ENCODE results near the gene C17orf107.

The C17orf107 gene

DNA sequence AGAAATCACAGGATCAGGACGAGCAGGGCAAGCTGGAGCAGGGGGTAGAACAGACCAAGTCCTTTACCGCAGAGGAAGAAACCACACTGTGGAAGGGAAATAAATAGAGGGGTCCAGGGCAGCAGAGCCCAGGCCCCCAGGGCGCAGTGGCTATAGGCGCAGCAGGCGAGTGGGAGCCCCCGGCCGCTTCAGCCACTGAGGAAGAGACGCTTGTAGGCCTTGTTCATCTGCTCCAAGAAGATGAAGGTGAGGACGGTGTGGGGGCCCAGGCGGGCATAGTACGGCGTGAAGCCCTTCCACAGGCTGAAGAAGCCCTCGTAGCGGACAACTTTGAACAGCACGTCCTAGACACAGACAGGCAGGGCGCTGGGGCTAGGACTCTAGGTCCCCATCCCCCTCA is 38.2 kb downstream of the C17orf107 start:
- no peak for DNase-seq

DNA sequence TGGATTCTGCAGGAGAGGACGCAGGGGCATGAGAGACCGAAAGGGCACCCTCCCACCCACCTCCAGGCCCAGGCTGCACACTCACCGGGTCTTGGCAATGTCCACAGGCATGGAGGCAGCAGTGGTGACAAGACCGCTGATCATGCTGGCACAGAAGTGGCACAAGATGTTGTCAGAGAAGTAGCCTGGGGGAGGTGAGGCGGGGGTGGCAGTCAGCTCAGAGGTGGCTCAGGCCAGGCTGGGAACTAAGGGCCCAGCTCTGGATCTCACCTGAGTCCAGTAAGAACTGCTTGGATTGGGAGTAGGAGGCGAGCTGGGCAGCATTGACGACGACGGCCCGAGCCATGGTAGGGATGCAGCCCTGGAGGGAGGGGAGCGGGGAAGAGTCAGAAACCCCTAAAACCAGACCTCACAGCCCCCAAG is 38.7 kb downstream of the C17orf107 start:
- DNase-seq, result no peak

GRCh38 chr17:4938688-4939545 is 39.6 kb downstream of the C17orf107 start:
- no peak for DNase-seq

GRCh38 chr17:4939546-4939795 is 40.1 kb downstream of the C17orf107 start:
- no peak for DNase-seq

GRCh38 chr17:4939796-4940554 is 40.6 kb downstream of the C17orf107 start, which contains the start of the genes RNF167 and SLC25A11:
Gene RNF167 (plus strand): TSS chr17:4940268. CDS start chr17:4940910, 642 bp downstream.
Gene SLC25A11 (minus strand): TSS chr17:4940046. CDS start chr17:4939910, 136 bp downstream.
- peak; percentile 99 to 100 for DNase-seq

GRCh38 chr17:4940555-4941318 is 41.4 kb downstream of the C17orf107 start:
- DNase-seq, result peak; percentile 21 to 38

DNA sequence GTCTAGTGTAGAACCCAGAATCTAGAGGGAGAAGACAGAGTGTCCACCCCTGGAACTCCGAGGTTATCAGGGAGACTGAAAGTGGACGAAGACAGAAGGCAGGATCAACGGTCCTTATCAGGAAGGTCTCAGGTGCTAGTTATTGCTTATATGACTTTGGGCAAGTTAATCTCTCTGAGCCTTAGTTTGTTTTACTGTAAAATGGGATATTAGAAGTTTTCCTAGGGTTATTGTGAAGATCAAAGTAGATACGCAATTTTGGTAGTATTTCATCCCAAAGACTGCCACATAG is 41.9 kb downstream of the C17orf107 start:
- no peak for DNase-seq

DNA sequence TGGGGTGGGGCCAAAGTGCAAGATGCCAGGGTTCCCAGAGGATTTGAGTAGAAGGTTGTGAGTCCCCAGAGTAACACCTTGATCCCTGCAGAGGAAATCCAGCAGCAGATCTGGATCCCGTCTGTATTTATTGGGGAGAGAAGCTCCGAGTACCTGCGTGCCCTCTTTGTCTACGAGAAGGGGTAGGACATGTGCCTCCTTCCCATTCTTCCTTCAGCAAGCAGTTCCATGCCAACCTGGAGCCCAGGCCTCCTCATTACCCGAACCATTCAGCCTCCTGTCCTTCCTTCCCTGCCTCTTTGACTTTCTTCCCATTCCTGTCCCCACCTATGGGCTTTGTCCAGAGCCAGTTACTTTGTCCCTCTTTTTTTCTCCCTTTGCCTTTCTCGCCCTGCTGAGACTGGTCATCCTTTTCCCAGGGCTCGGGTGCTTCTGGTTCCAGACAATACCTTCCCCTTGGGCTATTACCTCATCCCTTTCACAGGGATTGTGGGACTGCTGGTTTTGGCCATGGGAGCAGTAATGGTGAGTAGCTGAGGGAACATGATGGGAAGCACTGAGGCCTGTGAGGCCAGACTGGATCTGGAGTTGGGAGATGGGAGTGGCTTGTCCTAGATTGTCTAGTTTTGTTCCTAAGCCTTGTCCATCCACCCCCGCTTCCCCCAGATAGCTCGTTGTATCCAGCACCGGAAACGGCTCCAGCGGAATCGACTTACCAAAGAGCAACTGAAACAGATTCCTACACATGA is 43.6 kb downstream of the C17orf107 start:
- no peak for DNase-seq

- peak; percentile 54 to 73 for DNase-seq
Observed at GRCh38 chr17:4944163-4944553, 44.8 kb downstream of the C17orf107 start.

- peak in 1 of 2 donors; percentile 16 for DNase-seq
Observed at GRCh38 chr17:4944554-4945175, 45.3 kb downstream of the C17orf107 start.

- DNase-seq, result peak; percentile 77 to 82
Observed at GRCh38 chr17:4945176-4945943, 46.0 kb downstream of the C17orf107 start.

DNA sequence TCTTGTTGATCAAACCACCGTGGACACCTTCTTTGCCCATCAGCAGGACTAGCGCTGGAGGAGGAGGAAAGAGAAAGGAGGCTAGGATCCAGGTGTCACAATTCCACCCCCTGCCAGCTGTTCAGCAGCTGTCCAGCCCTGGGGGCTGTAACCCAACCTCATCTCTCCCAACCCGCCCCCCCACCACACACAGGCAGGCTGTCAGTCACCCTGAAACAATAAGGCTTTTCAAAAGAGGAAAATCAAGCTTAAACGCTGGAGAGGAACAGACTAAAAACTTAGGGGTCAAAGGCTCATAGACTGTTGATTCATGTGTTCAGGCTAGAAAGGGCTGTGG is 46.6 kb downstream of the C17orf107 start:
- DNase-seq, result no peak

- DNase-seq, result no peak
Observed at GRCh38 chr17:4946312-4946976, 47.1 kb downstream of the C17orf107 start.

- no peak for DNase-seq
Observed at GRCh38 chr17:4947010-4947410, 47.7 kb downstream of the C17orf107 start.

GRCh38 chr17:4947411-4948165 is 48.3 kb downstream of the C17orf107 start:
- peak; percentile 54 to 76 for DNase-seq

GRCh38 chr17:4948166-4948930 is 49.0 kb downstream of the C17orf107 start, which contains the start of gene PFN1:
Gene PFN1 (minus strand): TSS chr17:4948530. CDS start chr17:4948394, 136 bp downstream.
- DNase-seq, result peak; percentile 93 to 96

- DNase-seq, result peak; percentile 79 to 82
Observed at GRCh38 chr17:4948931-4949320, 49.6 kb downstream of the C17orf107 start.

- DNase-seq, result peak; percentile 85 to 89
Observed at GRCh38 chr17:4949321-4950074, 50.2 kb downstream of the C17orf107 start.
